ENCODE measurements around the gene AFM. TPM values are rescaled to one million over a fixed set of nuclear protein-coding genes. Genes with fewer than 3 reads are reported as not detected.

Gene AFM
- total RNA-seq, 2 experiments from 2014 or later = not detected

- ChIA-PET POLR2A (no interaction called here), CTCF (no interaction called here)
- Mint-ChIP-seq H3K27ac (no peak overlapping the region), H3K9me3 (no peaks in the 10 kb centered on the region), H3K36me3 (no peaks in the 10 kb centered on the region), H3K4me3 (no peak overlapping the region), H3K4me1 (ENCODE audit: low read depth) (no peaks in the 10 kb centered on the region), H3K27me3 (peaks cover 4% of the 10 kb centered on the region)
- DNase-seq = no peak
- intact Hi-C loops (cut with micrococcal nuclease) = no loop called here
These were observed 4.1 kb downstream of the AFM start for GRCh38 chr4:73485596-73485995.

DNA sequence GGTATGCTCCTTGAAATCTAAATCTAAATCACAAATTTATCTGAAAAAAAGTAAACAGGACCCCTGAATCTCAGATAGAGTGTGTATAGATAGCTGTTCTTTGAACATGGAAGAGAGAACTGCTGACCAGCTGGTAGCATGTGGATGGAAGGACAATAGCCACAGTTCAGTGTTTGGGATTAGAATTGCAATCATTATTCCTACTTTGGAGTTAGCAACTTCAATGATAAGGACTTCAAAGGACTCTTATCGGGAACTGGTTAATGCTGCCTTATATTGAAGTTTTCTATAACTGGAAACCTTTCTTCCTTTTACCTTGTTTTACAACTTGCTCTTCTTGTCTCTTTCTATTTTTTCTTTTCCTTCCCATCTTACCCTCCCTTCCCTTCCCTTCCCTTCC lies 5.0 kb downstream of the AFM start:
- ChIA-PET POLR2A (no interaction called here), CTCF (interaction anchor here (1.4 kb wide), 1 partner anchor 40 kb away, joined by 3 read pairs; no protein-coding TSS in a partner anchor)
- H3K27me3 Mint-ChIP-seq = peaks cover 4% of the 10 kb centered on the region
- no peaks in the 10 kb centered on the region for H3K9me3 Mint-ChIP-seq
- no peak overlapping the region for H3K4me3 Mint-ChIP-seq
- intact Hi-C loops (cut with micrococcal nuclease) = no loop called here
- H3K36me3 Mint-ChIP-seq = no peaks in the 10 kb centered on the region
- no peak for DNase-seq
- no peaks in the 10 kb centered on the region for H3K4me1 Mint-ChIP-seq (ENCODE audit: low read depth)
- no peak overlapping the region for H3K27ac Mint-ChIP-seq

- Mint-ChIP-seq H3K27ac (no peak overlapping the region), H3K9me3 (no peaks in the 10 kb centered on the region), H3K36me3 (no peaks in the 10 kb centered on the region), H3K4me3 (no peak overlapping the region), H3K27me3 (peaks cover 4% of the 10 kb centered on the region), H3K4me1 (ENCODE audit: low read depth) (no peaks in the 10 kb centered on the region)
- intact Hi-C loops (cut with micrococcal nuclease) = no loop called here
- ChIA-PET CTCF (interaction anchor here (1.4 kb wide), 1 partner anchor 41 kb away, joined by 3 read pairs; no protein-coding TSS in a partner anchor), POLR2A (no interaction called here)
- DNase-seq = no peak
These were observed 5.7 kb downstream of the AFM start for GRCh38 chr4:73487233-73487632.

DNA sequence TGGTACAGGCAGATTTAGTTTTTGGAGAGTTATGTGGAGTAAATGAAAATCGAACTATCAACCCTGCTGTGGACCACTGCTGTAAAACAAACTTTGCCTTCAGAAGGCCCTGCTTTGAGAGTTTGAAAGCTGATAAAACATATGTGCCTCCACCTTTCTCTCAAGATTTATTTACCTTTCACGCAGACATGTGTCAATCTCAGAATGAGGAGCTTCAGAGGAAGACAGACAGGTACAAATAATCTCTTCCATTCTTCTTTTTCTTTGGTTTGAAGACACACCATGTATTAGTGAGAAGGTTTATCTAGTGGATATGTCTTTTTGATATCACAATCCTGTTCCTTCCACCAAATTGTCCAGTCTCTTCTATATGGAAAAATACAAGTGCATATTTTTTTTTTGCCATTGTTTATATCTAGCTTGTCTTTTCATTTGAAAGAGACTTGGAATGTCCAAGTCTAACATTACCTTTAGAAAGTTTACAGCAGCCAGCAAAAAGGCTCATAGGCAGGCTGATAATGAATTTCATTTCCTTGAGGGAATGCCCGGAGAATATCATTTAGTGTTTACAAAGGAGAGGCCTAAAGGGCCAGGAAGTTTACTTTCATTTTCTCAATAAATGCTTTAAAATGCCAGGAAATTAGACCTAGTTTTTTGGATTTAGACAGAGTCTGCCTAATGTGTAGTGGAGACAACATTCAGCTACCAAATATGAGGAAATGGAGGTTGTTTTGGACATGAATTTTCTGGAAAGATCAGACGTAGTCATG lies 18.6 kb downstream of the AFM start:
- POLR2A ChIA-PET = no interaction called here
- no peaks in the 10 kb centered on the region for H3K9me3 Mint-ChIP-seq
- H3K4me3 Mint-ChIP-seq = no peak overlapping the region
- no peak for DNase-seq
- H3K4me1 Mint-ChIP-seq (ENCODE audit: low read depth) = no peaks in the 10 kb centered on the region
- intact Hi-C loops (cut with micrococcal nuclease) = no loop called here
- CTCF ChIA-PET = no interaction called here
- no peaks in the 10 kb centered on the region for H3K36me3 Mint-ChIP-seq
- no peak overlapping the region for H3K27ac Mint-ChIP-seq
- peaks cover 1% of the 10 kb centered on the region for H3K27me3 Mint-ChIP-seq

- POLR2A ChIA-PET = no interaction called here
- CTCF ChIA-PET = no interaction called here
These were observed 20.2 kb downstream of the AFM start for GRCh38 chr4:73501664-73502265.

GRCh38 chr4:73505567-73505966 lies 24.0 kb downstream of the AFM start:
- H3K27me3 Mint-ChIP-seq = no peaks in the 10 kb centered on the region
- no peak overlapping the region for H3K27ac Mint-ChIP-seq
- no peaks in the 10 kb centered on the region for H3K9me3 Mint-ChIP-seq
- H3K4me1 Mint-ChIP-seq (ENCODE audit: low read depth) = no peaks in the 10 kb centered on the region
- ChIA-PET POLR2A (no interaction called here), CTCF (no interaction called here)
- intact Hi-C loops (cut with micrococcal nuclease) = no loop called here
- H3K36me3 Mint-ChIP-seq = no peaks in the 10 kb centered on the region
- no peak for DNase-seq
- H3K4me3 Mint-ChIP-seq = no peak overlapping the region

More at GRCh38 chr4:73501664-73502265, 20.2 kb downstream of the AFM start:
- no peak for DNase-seq
- intact Hi-C loops (cut with micrococcal nuclease) = no loop called here
- Mint-ChIP-seq H3K4me1 (ENCODE audit: low read depth) (no peaks in the 10 kb centered on the region), H3K9me3 (no peaks in the 10 kb centered on the region), H3K27me3 (peaks cover under 1% of the 10 kb centered on the region), H3K4me3 (no peak overlapping the region), H3K36me3 (no peaks in the 10 kb centered on the region), H3K27ac (no peak overlapping the region)

GRCh38 chr4:73507541-73507940 lies 26.0 kb downstream of the AFM start:
- H3K4me1 Mint-ChIP-seq (ENCODE audit: low read depth) = no peaks in the 10 kb centered on the region
- ChIA-PET CTCF (no interaction called here), POLR2A (no interaction called here)
- no peak for DNase-seq
- intact Hi-C loops (cut with micrococcal nuclease) = no loop called here
- no peaks in the 10 kb centered on the region for H3K9me3 Mint-ChIP-seq
- H3K36me3 Mint-ChIP-seq = no peaks in the 10 kb centered on the region
- H3K27ac Mint-ChIP-seq = no peak overlapping the region
- no peaks in the 10 kb centered on the region for H3K27me3 Mint-ChIP-seq
- no peak overlapping the region for H3K4me3 Mint-ChIP-seq

DNA sequence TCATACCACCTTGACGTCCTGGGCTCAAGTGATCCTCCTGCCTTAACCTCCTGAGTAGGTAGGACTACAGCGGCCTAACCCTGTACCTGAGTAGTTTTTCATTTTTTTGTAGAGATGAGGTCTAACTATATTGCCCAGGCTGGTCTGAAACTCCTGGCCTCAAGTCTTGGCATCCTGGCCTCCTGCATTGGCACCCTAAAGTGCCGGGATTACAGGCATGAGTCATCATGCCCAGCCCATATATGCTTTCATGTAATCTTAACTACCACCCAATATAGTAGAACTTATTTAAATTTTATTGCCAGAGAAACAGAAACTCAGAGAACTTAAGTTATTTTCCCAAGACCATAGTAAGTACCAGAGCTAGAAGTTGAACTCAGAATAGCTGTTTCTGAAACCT lies 27.1 kb downstream of the AFM start:
- no peak for DNase-seq
- CTCF ChIA-PET = no interaction called here
- Mint-ChIP-seq H3K9me3 (no peaks in the 10 kb centered on the region), H3K27ac (no peak overlapping the region), H3K27me3 (no peaks in the 10 kb centered on the region), H3K4me3 (no peak overlapping the region), H3K36me3 (no peaks in the 10 kb centered on the region), H3K4me1 (ENCODE audit: low read depth) (no peaks in the 10 kb centered on the region)
- intact Hi-C loops (cut with micrococcal nuclease) = no loop called here
- POLR2A ChIA-PET = no interaction called here

DNA sequence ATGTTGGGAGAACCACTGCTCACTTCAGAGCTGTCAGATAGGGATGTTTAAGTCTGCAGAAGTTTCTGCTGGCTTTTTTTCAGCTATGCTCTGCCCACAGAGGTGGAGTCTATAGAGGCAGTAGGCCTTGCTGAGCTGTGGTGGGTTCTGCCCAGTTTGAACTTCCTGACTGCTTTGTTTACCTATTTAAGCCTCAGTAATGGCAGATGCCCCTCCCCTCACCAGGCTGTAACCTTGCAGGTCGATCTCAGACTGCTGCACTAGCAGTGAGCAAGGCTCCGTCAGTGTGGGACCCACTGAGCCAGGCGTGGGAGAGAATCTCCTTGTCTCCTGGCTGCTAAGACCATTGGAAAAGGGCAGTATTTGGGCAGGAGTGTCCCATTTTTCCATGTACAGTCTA lies 36.8 kb downstream of the AFM start:
- no peak overlapping the region for H3K27ac Mint-ChIP-seq
- ChIA-PET POLR2A (no interaction called here), CTCF (no interaction called here)

GRCh38 chr4:73520821-73521220 lies 39.3 kb downstream of the AFM start:
- Mint-ChIP-seq H3K27ac (no peak overlapping the region), H3K9me3 (no peaks in the 10 kb centered on the region), H3K4me1 (ENCODE audit: low read depth) (no peaks in the 10 kb centered on the region), H3K36me3 (no peaks in the 10 kb centered on the region), H3K27me3 (no peaks in the 10 kb centered on the region), H3K4me3 (no peak overlapping the region)
- ChIA-PET POLR2A (no interaction called here), CTCF (no interaction called here)
- no peak for DNase-seq
- intact Hi-C loops (cut with micrococcal nuclease) = no loop called here

More for the DNA sequence above, 36.8 kb downstream of the AFM start:
- intact Hi-C loops (cut with micrococcal nuclease) = no loop called here
- Mint-ChIP-seq H3K4me1 (ENCODE audit: low read depth) (no peaks in the 10 kb centered on the region), H3K9me3 (no peaks in the 10 kb centered on the region), H3K36me3 (no peaks in the 10 kb centered on the region), H3K4me3 (no peak overlapping the region), H3K27me3 (no peaks in the 10 kb centered on the region)
- no peak for DNase-seq

DNA sequence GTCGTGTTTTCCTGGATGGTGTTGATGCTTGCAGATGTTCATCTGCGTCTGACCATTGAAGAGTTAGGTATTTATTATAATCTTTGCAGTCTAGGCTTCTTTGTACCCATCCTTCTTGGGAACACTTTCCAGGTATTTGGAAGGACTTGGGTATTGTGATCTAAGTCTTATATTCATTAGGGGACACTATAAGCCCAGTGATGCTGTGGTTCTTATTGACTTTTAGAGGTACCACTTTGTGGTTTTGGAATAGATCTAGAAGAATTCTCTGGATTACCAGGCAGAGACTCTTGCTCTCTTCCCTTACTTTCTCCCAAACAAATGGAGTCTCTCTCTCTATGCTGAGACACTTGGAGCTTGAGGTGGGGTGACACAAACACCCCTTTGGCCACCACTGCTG lies 41.6 kb downstream of the AFM start:
- Mint-ChIP-seq H3K27ac (no peak overlapping the region), H3K27me3 (no peaks in the 10 kb centered on the region), H3K36me3 (no peaks in the 10 kb centered on the region), H3K4me1 (ENCODE audit: low read depth) (no peaks in the 10 kb centered on the region), H3K9me3 (no peaks in the 10 kb centered on the region), H3K4me3 (no peak overlapping the region)
- CTCF ChIA-PET = no interaction called here
- no peak for DNase-seq
- POLR2A ChIA-PET = no interaction called here
- intact Hi-C loops (cut with micrococcal nuclease) = no loop called here

- Mint-ChIP-seq H3K36me3 (no peaks in the 10 kb centered on the region), H3K27me3 (no peaks in the 10 kb centered on the region), H3K9me3 (no peaks in the 10 kb centered on the region)
These were observed 44.1 kb downstream of the AFM start for GRCh38 chr4:73525611-73526010.

GRCh38 chr4:73527196-73527595 lies 45.7 kb downstream of the AFM start:
- Mint-ChIP-seq H3K27ac (no peak overlapping the region), H3K4me1 (ENCODE audit: low read depth) (no peaks in the 10 kb centered on the region), H3K4me3 (no peak overlapping the region), H3K27me3 (no peaks in the 10 kb centered on the region), H3K36me3 (no peaks in the 10 kb centered on the region), H3K9me3 (no peaks in the 10 kb centered on the region)
- ChIA-PET CTCF (interaction anchor here (0.6 kb wide), 1 partner anchor 413 kb away, joined by 3 read pairs; no protein-coding TSS in a partner anchor), POLR2A (no interaction called here)
- no peak for DNase-seq
- intact Hi-C loops (cut with micrococcal nuclease) = no loop called here

More at GRCh38 chr4:73525611-73526010, 44.1 kb downstream of the AFM start:
- Mint-ChIP-seq H3K4me3 (no peak overlapping the region), H3K4me1 (ENCODE audit: low read depth) (no peaks in the 10 kb centered on the region), H3K27ac (no peak overlapping the region)
- POLR2A ChIA-PET = no interaction called here
- CTCF ChIA-PET = no interaction called here
- intact Hi-C loops (cut with micrococcal nuclease) = no loop called here
- no peak for DNase-seq
